Measurements from ENCODE around the gene NFYC. TPM values are rescaled to one million over a fixed set of nuclear protein-coding genes. Genes with fewer than 3 reads are reported as not detected.
A peak's percentile ranks its signal among the peaks of the same experiment; 100 is the strongest.

NFYC gene
- total RNA-seq, 4 donors from 2014 or later = 45.3 to 58.6 (median 57.4) TPM

DNA sequence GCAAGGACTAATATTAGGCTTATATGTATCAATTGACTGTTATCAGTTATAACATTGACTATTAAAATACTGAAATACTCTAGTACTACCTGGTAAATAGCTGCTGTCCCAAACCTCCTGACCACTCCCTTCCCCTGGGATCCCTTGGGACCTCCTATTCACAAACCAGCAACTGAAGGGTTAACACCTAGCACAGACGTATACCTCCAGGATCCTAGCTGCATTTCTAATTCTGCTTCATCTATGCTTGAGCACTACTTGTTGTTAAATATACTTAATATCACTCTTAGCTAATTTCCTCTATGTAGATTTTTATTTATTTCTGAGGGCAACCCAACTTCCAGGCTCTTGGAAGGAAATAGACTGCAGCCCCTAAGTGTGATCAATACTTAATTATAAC, 1.8 kb upstream of the NFYC start:
- Histone ChIP-seq H3K27me3 (no peaks in the 10 kb centered on the region), H3K9me3 (no peaks in the 10 kb centered on the region), H3K36me3 (no peaks in the 10 kb centered on the region), H3K4me3 (no peak overlapping the region), H3K4me1 (peaks cover 25 to 30% of the 10 kb centered on the region in 2 donors), H3K27ac (peak overlapping the region in 1 of 4 donors; percentile 98)
- TF ChIP-seq, protein P1, sequence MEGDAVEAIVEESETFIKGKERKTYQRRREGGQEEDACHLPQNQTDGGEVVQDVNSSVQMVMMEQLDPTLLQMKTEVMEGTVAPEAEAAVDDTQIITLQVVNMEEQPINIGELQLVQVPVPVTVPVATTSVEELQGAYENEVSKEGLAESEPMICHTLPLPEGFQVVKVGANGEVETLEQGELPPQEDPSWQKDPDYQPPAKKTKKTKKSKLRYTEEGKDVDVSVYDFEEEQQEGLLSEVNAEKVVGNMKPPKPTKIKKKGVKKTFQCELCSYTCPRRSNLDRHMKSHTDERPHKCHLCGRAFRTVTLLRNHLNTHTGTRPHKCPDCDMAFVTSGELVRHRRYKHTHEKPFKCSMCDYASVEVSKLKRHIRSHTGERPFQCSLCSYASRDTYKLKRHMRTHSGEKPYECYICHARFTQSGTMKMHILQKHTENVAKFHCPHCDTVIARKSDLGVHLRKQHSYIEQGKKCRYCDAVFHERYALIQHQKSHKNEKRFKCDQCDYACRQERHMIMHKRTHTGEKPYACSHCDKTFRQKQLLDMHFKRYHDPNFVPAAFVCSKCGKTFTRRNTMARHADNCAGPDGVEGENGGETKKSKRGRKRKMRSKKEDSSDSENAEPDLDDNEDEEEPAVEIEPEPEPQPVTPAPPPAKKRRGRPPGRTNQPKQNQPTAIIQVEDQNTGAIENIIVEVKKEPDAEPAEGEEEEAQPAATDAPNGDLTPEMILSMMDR (IDR thresholded peaks at IDR 0.05 in 4 of 5, conservative IDR thresholded peaks at IDR 0.05 in 1 of 5) = no peak
- TF ChIP-seq POLR2A (IDR thresholded peaks at IDR 0.05) = no peak
- ATAC-seq = no peak
- intact Hi-C loops (cut with DNase I; ENCODE audit: low total_unique reads) (loop anchor here (2.0 to 5.0 kb wide), 5 partner anchors 21 to 289 kb away; partner anchors contain the start of genes CTPS1 and KCNQ4), in situ Hi-C loops (cut with MboI; ENCODE audit: low sequenced_read_pairs in 4 of 4) (loop anchor here in 1 of 4 donors (10.0 kb wide), 1 partner anchor 165 kb away; no protein-coding TSS in a partner anchor)
- DNase-seq = no peak

DNA sequence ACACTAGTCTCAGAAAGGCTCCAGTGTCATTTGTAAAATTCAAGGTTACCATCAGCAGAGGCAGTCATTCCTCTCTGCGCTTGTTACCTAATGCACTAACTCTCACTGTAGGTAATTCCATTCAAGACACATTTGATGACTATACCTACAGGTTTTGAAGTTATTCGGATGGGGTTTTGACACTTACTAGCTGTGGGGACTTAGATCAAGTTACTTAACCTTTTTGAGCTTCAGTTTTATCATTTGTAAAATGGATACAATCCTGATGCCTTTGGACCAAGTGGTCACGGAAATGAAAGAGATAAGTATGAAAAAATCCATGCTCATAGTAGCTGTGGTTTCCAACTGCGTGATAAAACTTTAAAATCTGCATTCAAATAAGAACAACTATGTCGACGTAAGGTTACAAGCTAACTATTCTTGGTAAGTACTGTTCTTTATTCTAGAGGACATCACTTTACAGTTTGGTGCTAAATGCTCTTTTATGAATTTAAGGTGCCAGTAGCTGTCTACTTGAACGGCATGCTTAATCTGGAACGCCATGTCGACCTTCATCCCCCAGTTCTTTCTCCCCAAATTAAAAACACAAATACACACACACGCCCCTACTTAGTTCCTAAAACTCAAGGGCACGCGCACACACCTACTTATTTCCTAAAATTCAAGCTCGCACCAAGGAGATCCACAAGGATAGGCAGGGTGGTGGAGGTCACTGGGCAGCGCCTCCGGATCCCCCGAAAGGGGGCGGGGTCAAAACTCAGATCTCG, 550 bp upstream of the NFYC start:
- ATAC-seq (peak in 1 of 2 donors; percentile 0), DNase-seq (no peak)
- peak overlapping the region; percentile 95 to 99 (median 98) for H3K27ac ChIP-seq
- no peaks in the 10 kb centered on the region for H3K36me3 ChIP-seq
- TF ChIP-seq POLR2A (IDR thresholded peaks at IDR 0.05) = no peak
- intact Hi-C loops (cut with DNase I; ENCODE audit: low total_unique reads) = loop anchor here (1.0 to 5.0 kb wide), 6 partner anchors 18 to 288 kb away; partner anchors contain the start of genes CTPS1 and KCNQ4
- H3K4me1 ChIP-seq = peaks cover 30 to 33% of the 10 kb centered on the region in 2 donors
- H3K4me3 ChIP-seq = peak overlapping the region; percentile 83 to 92 (median 86)
- H3K27me3 ChIP-seq = no peaks in the 10 kb centered on the region
- in situ Hi-C loops (cut with MboI; ENCODE audit: low sequenced_read_pairs in 4 of 4) = loop anchor here in 1 of 4 donors (10.0 kb wide), 1 partner anchor 164 kb away; no protein-coding TSS in a partner anchor
- H3K9me3 ChIP-seq = no peaks in the 10 kb centered on the region

DNA sequence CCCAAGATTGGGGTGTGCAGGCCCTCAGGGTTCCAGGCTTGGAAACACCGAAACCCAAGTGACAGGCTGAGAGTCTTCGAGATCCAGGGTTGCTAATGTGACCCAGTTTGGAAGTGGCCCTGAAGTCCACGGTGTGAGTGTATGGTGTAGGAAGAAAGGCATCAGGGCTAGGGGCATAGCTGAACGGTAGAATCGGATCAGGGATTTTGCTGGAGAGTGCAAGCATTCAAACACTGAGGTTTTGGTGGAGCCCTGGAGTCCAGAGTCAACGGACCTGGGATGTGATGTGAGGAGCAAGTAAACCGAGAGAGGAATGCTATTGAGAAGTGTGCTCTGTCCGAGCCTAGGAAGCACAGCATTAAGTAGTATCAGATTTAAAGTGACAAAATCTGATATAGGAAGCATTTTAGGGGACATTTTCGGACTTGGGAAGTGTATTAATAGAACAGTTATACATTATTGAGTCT, 958 bp downstream of the NFYC start:
- in situ Hi-C loops (cut with MboI; ENCODE audit: low sequenced_read_pairs in 4 of 4) (loop anchor here in 1 of 4 donors (10.0 kb wide), 1 partner anchor 162 kb away; no protein-coding TSS in a partner anchor), intact Hi-C loops (cut with DNase I; ENCODE audit: low total_unique reads) (loop anchor here (5.0 kb wide), 2 partner anchors 90 to 110 kb away; partner anchors contain the start of gene KCNQ4)
- ATAC-seq (peak; percentile 24 to 25), DNase-seq (no peak)
- peaks cover 33 to 39% of the 10 kb centered on the region in 2 donors for H3K4me1 ChIP-seq
- H3K9me3 ChIP-seq = no peaks in the 10 kb centered on the region
- H3K27ac ChIP-seq = peak overlapping the region; percentile 95 to 99 (median 98)
- TF ChIP-seq POLR2A (IDR thresholded peaks at IDR 0.05) = no peak
- TF ChIP-seq, protein P1 (IDR thresholded peaks at IDR 0.05 in 4 of 5, conservative IDR thresholded peaks at IDR 0.05 in 1 of 5) = no peak
- peak overlapping the region; percentile 83 to 92 (median 86) for H3K4me3 ChIP-seq
- no peaks in the 10 kb centered on the region for H3K36me3 ChIP-seq
- H3K27me3 ChIP-seq = no peaks in the 10 kb centered on the region

DNA sequence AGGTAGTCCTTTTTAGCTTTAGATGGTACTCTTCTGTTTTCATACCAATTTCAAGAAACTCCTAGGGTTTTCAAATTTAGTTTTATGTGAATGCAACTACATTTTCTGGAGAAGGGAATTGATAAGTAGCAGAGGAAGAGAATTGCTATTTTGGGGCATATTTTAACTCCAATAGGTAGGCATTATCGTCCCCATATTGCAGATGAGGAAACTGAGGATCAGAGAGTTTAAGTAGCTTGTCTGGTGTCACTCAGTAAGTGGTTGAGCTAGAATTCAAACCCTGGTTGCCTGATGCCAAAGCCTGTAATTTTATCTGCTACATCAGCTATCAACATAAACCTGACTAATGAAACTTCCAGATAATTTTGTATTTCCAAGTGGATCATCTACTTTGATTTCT, 1.9 kb downstream of the NFYC start:
- Histone ChIP-seq H3K36me3 (no peaks in the 10 kb centered on the region), H3K4me1 (peaks cover 33 to 39% of the 10 kb centered on the region in 2 donors), H3K27ac (peak overlapping the region in 3 of 4 donors; percentile 7 to 98 (median 98)), H3K9me3 (no peaks in the 10 kb centered on the region), H3K27me3 (no peaks in the 10 kb centered on the region), H3K4me3 (no peak overlapping the region)
- no peak for ATAC-seq
- TF ChIP-seq POLR2A (IDR thresholded peaks at IDR 0.05) = no peak
- TF ChIP-seq, protein P1 (IDR thresholded peaks at IDR 0.05 in 4 of 5, conservative IDR thresholded peaks at IDR 0.05 in 1 of 5) = no peak
- DNase-seq = no peak
- intact Hi-C loops (cut with DNase I; ENCODE audit: low total_unique reads) = loop anchor here (5.0 kb wide), 2 partner anchors 89 to 109 kb away; partner anchors contain the start of gene KCNQ4
- in situ Hi-C loops (cut with MboI; ENCODE audit: low sequenced_read_pairs in 4 of 4) = loop anchor here in 1 of 4 donors (10.0 kb wide), 1 partner anchor 161 kb away; no protein-coding TSS in a partner anchor
